ENCODE measurements around the gene URB1.

- no peak for TF ChIP-seq GATA3 (IDR thresholded peaks at IDR 0.05; ENCODE audit: low read depth, low read length)
- no peak for TF ChIP-seq GATA2 (IDR thresholded peaks at IDR 0.05; ENCODE audit: low read depth, low read length)
These were observed 28.4 kb downstream of the URB1 start for GRCh38 chr21:32364387-32364786.

Data from SH-SY5Y (cell line).